ENCODE results near the gene ITGAX. TPM values are rescaled to one million over a fixed set of nuclear protein-coding genes. Genes with fewer than 3 reads are reported as not detected.

Gene ITGAX
- total RNA-seq (1 to 10 TPM; 2.5 to 9.6 TPM), polyA plus RNA-seq (1 to 10 TPM; 1.1 to 1.2 TPM)

DNA sequence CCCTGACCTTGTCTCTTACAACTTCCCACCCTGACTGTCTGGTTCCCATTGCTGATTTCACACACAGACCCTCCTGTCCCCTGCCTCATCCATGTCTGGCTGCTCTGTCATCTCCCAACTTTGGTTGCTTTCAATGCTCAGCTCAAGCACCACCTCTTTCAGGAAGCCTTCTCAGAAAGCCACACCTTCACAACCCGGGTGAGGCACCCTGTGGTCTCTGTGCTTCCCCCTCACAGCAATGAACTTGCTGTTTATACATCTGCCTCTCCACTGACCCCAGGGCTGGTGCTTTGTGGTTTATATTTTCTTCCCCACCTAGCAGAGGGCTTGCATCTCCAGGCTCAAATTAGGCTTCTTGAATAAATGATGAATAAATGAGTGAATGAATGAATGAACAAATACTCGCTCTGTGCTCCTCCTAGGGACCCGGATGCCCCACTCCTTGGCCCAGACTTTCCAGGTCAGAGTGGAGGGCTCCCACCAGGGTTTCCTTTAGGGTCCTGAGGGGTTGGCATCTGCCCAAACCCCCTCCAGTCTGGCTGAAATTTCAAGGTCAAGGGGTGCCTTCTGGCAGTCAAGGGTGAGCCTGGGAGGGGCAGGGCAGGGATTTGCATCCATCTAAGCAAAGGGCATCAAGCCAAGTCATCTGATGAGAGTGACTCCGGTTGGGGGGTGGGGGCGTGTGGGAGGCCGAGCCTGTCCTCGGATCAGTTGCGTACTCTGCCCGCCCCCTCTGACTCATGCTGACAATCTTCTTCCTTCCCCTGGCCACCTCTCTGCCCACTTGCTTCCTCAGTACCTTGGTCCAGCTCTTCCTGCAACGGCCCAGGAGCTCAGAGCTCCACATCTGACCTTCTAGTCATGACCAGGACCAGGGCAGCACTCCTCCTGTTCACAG lies at the start of gene ITGAX:
TSS of gene ITGAX (plus strand) at position 783 of the 898 bp plus-strand sequence. CDS start at position 862, 79 bp downstream.
- H3K36me3 ChIP-seq (ENCODE audit: control insufficient read depth in 4 of 4, insufficient read depth in 3 of 4, low read depth in 1 of 4, low read length in 3 of 4): no peaks in the 10 kb centered on the region
- no peak for TF ChIP-seq JUND (IDR thresholded peaks at IDR 0.05)
- TF ChIP-seq, protein P1, sequence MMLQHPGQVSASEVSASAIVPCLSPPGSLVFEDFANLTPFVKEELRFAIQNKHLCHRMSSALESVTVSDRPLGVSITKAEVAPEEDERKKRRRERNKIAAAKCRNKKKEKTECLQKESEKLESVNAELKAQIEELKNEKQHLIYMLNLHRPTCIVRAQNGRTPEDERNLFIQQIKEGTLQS (IDR thresholded peaks at IDR 0.05): no peak
- no peak for TF ChIP-seq GABPA (IDR thresholded peaks at IDR 0.05 in 1 of 2, conservative IDR thresholded peaks at IDR 0.05 in 1 of 2)
- no peak for TF ChIP-seq TAF1 (conservative IDR thresholded peaks at IDR 0.05)
- TF ChIP-seq HNF4A (conservative IDR thresholded peaks at IDR 0.05): no peak
- TF ChIP-seq, protein P2, sequence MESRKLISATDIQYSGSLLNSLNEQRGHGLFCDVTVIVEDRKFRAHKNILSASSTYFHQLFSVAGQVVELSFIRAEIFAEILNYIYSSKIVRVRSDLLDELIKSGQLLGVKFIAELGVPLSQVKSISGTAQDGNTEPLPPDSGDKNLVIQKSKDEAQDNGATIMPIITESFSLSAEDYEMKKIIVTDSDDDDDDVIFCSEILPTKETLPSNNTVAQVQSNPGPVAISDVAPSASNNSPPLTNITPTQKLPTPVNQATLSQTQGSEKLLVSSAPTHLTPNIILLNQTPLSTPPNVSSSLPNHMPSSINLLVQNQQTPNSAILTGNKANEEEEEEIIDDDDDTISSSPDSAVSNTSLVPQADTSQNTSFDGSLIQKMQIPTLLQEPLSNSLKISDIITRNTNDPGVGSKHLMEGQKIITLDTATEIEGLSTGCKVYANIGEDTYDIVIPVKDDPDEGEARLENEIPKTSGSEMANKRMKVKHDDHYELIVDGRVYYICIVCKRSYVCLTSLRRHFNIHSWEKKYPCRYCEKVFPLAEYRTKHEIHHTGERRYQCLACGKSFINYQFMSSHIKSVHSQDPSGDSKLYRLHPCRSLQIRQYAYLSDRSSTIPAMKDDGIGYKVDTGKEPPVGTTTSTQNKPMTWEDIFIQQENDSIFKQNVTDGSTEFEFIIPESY (IDR thresholded peaks at IDR 0.05): no peak
- TF ChIP-seq EGR1 (IDR thresholded peaks at IDR 0.05; ENCODE audit: low read depth in 2 of 2): no peak
- TF ChIP-seq FOXA1 (IDR thresholded peaks at IDR 0.05): no peak
- TF ChIP-seq RAD21 (IDR thresholded peaks at IDR 0.05): no peak
- TF ChIP-seq HNF4G (IDR thresholded peaks at IDR 0.05): no peak
- TF ChIP-seq NR2F2 (IDR thresholded peaks at IDR 0.05): no peak
- TF ChIP-seq, protein P3, sequence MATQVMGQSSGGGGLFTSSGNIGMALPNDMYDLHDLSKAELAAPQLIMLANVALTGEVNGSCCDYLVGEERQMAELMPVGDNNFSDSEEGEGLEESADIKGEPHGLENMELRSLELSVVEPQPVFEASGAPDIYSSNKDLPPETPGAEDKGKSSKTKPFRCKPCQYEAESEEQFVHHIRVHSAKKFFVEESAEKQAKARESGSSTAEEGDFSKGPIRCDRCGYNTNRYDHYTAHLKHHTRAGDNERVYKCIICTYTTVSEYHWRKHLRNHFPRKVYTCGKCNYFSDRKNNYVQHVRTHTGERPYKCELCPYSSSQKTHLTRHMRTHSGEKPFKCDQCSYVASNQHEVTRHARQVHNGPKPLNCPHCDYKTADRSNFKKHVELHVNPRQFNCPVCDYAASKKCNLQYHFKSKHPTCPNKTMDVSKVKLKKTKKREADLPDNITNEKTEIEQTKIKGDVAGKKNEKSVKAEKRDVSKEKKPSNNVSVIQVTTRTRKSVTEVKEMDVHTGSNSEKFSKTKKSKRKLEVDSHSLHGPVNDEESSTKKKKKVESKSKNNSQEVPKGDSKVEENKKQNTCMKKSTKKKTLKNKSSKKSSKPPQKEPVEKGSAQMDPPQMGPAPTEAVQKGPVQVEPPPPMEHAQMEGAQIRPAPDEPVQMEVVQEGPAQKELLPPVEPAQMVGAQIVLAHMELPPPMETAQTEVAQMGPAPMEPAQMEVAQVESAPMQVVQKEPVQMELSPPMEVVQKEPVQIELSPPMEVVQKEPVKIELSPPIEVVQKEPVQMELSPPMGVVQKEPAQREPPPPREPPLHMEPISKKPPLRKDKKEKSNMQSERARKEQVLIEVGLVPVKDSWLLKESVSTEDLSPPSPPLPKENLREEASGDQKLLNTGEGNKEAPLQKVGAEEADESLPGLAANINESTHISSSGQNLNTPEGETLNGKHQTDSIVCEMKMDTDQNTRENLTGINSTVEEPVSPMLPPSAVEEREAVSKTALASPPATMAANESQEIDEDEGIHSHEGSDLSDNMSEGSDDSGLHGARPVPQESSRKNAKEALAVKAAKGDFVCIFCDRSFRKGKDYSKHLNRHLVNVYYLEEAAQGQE (IDR thresholded peaks at IDR 0.05): no peak
- TF ChIP-seq, protein P4, sequence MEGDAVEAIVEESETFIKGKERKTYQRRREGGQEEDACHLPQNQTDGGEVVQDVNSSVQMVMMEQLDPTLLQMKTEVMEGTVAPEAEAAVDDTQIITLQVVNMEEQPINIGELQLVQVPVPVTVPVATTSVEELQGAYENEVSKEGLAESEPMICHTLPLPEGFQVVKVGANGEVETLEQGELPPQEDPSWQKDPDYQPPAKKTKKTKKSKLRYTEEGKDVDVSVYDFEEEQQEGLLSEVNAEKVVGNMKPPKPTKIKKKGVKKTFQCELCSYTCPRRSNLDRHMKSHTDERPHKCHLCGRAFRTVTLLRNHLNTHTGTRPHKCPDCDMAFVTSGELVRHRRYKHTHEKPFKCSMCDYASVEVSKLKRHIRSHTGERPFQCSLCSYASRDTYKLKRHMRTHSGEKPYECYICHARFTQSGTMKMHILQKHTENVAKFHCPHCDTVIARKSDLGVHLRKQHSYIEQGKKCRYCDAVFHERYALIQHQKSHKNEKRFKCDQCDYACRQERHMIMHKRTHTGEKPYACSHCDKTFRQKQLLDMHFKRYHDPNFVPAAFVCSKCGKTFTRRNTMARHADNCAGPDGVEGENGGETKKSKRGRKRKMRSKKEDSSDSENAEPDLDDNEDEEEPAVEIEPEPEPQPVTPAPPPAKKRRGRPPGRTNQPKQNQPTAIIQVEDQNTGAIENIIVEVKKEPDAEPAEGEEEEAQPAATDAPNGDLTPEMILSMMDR (IDR thresholded peaks at IDR 0.05; ENCODE audit: low read depth, low read length, missing input control): no peak
- TF ChIP-seq, protein P5, sequence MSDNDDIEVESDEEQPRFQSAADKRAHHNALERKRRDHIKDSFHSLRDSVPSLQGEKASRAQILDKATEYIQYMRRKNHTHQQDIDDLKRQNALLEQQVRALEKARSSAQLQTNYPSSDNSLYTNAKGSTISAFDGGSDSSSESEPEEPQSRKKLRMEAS (IDR thresholded peaks at IDR 0.05): no peak
- no peak for TF ChIP-seq RXRA (IDR thresholded peaks at IDR 0.05)
- TF ChIP-seq FOXA2 (IDR thresholded peaks at IDR 0.05): no peak
- TF ChIP-seq YY1 (IDR thresholded peaks at IDR 0.05): no peak
- no peak for TF ChIP-seq SP1 (IDR thresholded peaks at IDR 0.05)
- DNase-seq (ENCODE audit: low spot score): no peak
- no peak within 1 kb of the TSS for H3K9ac ChIP-seq (ENCODE audit: low read depth in 1 of 2, low read length in 2 of 2)
- 34% methylated on average over 10 of the region's 10 CpGs for WGBS
- H3K9me3 ChIP-seq (ENCODE audit: control insufficient read depth in 4 of 4, low read length in 3 of 4): no peaks in the 10 kb centered on the region
- no peak within 1 kb of the TSS for H3K4me3 ChIP-seq (ENCODE audit: low read depth in 1 of 3, low read length in 3 of 3)
- H3K27me3 ChIP-seq (ENCODE audit: control insufficient read depth in 4 of 4, insufficient read depth in 4 of 4, low read length in 3 of 4): no peaks in the 10 kb centered on the region
- H3K4me1 ChIP-seq (ENCODE audit: control insufficient read depth in 4 of 4, insufficient read depth in 4 of 4, low read length in 3 of 4): peaks cover 0 to 2% (median 0%) of the 10 kb centered on the region in 4 donors
- peak within 1 kb of the TSS; percentile 51 to 64 for H3K27ac ChIP-seq (ENCODE audit: low read depth in 1 of 2, low read length in 2 of 2)

Data from liver (tissue), 9 donors.